HG03095 (cell line): ENCODE measurements around the gene FRMPD1.

Experiments
- ATAC-seq: cut with Tn5 transposase; IDR thresholded peaks from one replicate; pipeline ENCODE4 v1.9.1; 2021; ENCODE audit warnings: moderate library complexity; ENCODE audit not compliant: unreplicated experiment

Gene FRMPD1

GRCh38 chr9:37625758-37626147 is 25.0 kb upstream of the FRMPD1 start:
- ATAC-seq = no peak

GRCh38 chr9:37626708-37627292 is 24.0 kb upstream of the FRMPD1 start:
- ATAC-seq = no peak

GRCh38 chr9:37632479-37632878 is 18.3 kb upstream of the FRMPD1 start:
- ATAC-seq = no peak

GRCh38 chr9:37635808-37636207 is 14.9 kb upstream of the FRMPD1 start:
- ATAC-seq = no peak

GRCh38 chr9:37636511-37637448 is 14.0 kb upstream of the FRMPD1 start:
- no peak for ATAC-seq

- no peak for ATAC-seq
Observed at GRCh38 chr9:37639109-37639762, 11.5 kb upstream of the FRMPD1 start.

- no peak for ATAC-seq
Observed at GRCh38 chr9:37639841-37640240, 10.9 kb upstream of the FRMPD1 start.

GRCh38 chr9:37640246-37640645 is 10.5 kb upstream of the FRMPD1 start:
- no peak for ATAC-seq

GRCh38 chr9:37641331-37641730 is 9.4 kb upstream of the FRMPD1 start:
- ATAC-seq = no peak

- no peak for ATAC-seq
Observed at GRCh38 chr9:37643214-37643613, 7.5 kb upstream of the FRMPD1 start.

- no peak for ATAC-seq
Observed at GRCh38 chr9:37645903-37646506, 4.7 kb upstream of the FRMPD1 start.

- ATAC-seq = no peak
Observed at GRCh38 chr9:37650299-37650872, 368 bp upstream of the FRMPD1 start.

GRCh38 chr9:37652261-37652660 is 1.5 kb downstream of the FRMPD1 start:
- ATAC-seq = no peak

- no peak for ATAC-seq
Observed at GRCh38 chr9:37653385-37653784, 2.6 kb downstream of the FRMPD1 start.

- no peak for ATAC-seq
Observed at GRCh38 chr9:37656936-37657335, 6.2 kb downstream of the FRMPD1 start.

GRCh38 chr9:37660691-37661090 is 9.9 kb downstream of the FRMPD1 start:
- no peak for ATAC-seq

GRCh38 chr9:37663926-37664325 is 13.2 kb downstream of the FRMPD1 start:
- ATAC-seq = no peak

GRCh38 chr9:37667706-37668105 is 17.0 kb downstream of the FRMPD1 start:
- no peak for ATAC-seq

GRCh38 chr9:37668116-37668601 is 17.4 kb downstream of the FRMPD1 start:
- ATAC-seq = no peak

- no peak for ATAC-seq
Observed at GRCh38 chr9:37669232-37669631, 18.5 kb downstream of the FRMPD1 start.

- ATAC-seq = no peak
Observed at GRCh38 chr9:37675661-37676060, 24.9 kb downstream of the FRMPD1 start.
